Placental pericyte (primary cell): ENCODE measurements around the gene TIGD1. TPM values are rescaled to one million over a fixed set of nuclear protein-coding genes. Genes with fewer than 3 reads are reported as not detected.

Experiments used
- total RNA-seq: library from RNA; depleted of rRNA; stranded (reverse); fragments of >200 nt; gene quantifications from 2 replicates; pipeline ENCODE4 v1.2.3, GENCODE V29; 2012

TIGD1 gene
- total RNA-seq, result 5.4 and 5.5 TPM in 2 replicates

GRCh38 chr2:232550354-232551249 lies at the start of gene TIGD1, which contains the start of gene EIF4E2:
Gene TIGD1, minus strand, starts transcription at chr2:232550557. Its CDS starts 675 bp downstream, at chr2:232549882.
Gene EIF4E2, plus strand, starts transcription at chr2:232550689. Its CDS starts 36 bp downstream, at chr2:232550725.

DNA sequence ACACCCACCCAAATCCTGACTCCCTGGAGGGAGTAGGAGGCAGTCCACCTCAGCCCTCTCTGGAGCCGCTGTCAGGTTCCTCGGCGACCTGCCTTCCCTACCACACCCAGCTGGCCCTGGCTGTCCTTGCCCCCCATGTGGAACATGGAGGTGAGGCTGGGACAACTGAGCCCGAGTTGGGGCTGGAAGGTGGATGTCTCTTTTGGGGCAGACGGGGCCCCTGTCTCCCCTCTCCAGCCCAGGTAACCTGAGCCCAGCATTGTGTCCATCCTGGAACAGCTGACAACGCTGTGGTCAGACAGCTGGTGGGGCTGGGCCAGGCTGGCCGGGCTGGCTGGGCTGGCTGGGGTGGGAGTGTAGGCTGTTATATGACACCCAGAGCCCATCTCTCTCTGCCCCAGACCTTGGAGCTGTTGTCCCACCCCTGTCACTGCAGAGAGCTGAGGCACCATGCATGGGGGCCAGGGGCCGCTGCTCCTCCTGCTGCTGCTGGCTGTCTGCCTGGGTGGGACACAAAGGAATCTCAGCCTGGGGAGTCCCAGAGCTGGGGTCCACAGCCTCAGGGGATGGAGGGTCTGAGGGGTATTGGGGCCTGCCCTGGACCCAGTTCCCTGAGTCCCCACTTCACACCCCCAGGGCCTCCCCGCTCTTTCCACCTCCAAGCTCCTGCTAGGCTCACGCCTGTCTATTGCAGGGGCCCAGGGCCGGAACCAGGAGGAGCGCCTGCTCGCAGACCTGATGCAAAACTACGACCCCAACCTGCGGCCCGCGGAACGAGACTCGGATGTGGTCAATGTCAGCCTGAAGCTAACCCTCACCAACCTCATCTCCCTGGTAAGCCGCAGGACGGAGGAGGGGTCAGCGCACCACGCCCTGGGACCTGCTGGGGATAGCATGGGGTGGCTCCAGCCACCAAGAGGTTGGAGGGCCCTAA lies 10.8 kb downstream of the TIGD1 start, which contains the start of gene CHRNG:
CHRNG (plus strand) TSS at position 395 of the 934 bp plus-strand sequence; CDS start at position 451, 56 bp downstream.

GRCh38 chr2:232525791-232526371 lies 24.5 kb downstream of the TIGD1 start, which contains the start of gene CHRND:
Gene CHRND, plus strand, starts transcription at chr2:232526160. Its CDS starts 56 bp downstream, at chr2:232526216.

DNA sequence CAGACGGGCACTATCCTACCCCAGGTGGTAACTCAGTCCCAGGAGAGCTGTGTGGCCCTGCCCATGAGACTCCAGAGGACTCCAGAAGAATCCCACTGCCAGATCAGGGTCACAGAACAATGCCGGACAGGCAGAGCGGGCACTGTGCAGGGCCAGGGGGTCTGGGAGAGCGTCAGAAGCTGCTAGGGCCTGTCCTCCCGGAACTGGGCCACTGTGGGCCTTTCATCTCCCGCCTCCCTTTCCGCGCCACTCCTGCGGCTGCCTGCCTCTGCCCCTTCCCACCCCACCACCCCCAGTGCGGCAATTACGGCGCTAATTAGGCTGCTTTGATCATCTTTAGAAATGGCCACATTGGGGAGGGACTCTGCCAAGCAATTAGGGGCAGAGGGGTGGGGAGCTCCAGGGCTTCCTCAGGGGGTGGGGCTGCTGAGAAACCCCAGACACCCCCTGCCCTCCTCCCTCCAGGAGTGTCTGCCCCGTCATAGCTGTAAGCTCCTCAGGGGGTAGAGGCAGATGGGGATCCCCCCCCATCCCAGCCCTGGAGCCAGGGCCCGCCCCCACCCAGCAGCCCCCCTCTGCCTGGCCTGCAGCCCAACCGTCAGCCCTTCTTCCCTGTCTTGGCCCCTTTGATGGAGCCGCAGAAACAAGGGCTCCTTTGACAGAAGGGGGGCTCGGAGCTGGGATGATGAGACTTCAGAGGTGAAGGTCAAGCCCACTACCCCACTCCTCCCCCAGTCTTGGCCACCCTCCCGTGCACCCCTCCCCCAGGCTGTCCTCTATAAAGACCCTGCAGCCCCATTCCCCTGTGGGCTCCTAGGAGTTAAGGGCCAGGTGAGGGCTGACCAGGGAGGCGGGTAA lies 30.5 kb downstream of the TIGD1 start, which contains the start of gene PRSS56:
PRSS56 (plus strand) TSS at position 808 of the 858 bp plus-strand sequence. CDS start 211 bp downstream, outside the sequence.

Other genes starting within 250 kb of the TIGD1 start
- under 0.01 TPM in 1 of 2 replicates, not detected in the other for gene ALPP, start 171.8 kb downstream of the TIGD1 start, total RNA-seq
- gene ALPG, start 143.7 kb downstream of the TIGD1 start, total RNA-seq, result not detected in 2 replicates
- not detected in 2 replicates for gene ALPI, start 94.4 kb downstream of the TIGD1 start, total RNA-seq
- gene ECEL1, start 62.7 kb downstream of the TIGD1 start, total RNA-seq, result not detected in 2 replicates
- gene PRSS56, start 30.2 kb downstream of the TIGD1 start, total RNA-seq, result not detected in 2 replicates
- gene CHRND, start 24.4 kb downstream of the TIGD1 start, total RNA-seq, result not detected in 2 replicates
- not detected in 2 replicates for gene CHRNG, start 10.9 kb downstream of the TIGD1 start, total RNA-seq
- gene EIF4E2, start 132 bp upstream of the TIGD1 start, total RNA-seq, result 70.0 and 91.8 TPM in 2 replicates
- 0.14 and 0.22 TPM in 2 replicates for gene EFHD1, start 83.0 kb upstream of the TIGD1 start, total RNA-seq
- 53.0 and 55.5 TPM in 2 replicates for gene GIGYF2, start 146.8 kb upstream of the TIGD1 start, total RNA-seq
- gene KCNJ13, start 226.0 kb upstream of the TIGD1 start, total RNA-seq, result 0.22 TPM in 1 of 2 replicates, not detected in the other